Fibroblast of the aortic adventitia (primary cell): ENCODE measurements around the gene DENND1A. TPM values are rescaled to one million over a fixed set of nuclear protein-coding genes. Genes with fewer than 3 reads are reported as not detected.

Source experiments
- DNase-seq: peaks from one replicate; pipeline ENCODE4 v3.0.0-alpha.2; 2010; ENCODE audit warnings: low read depth
- H3K4me3 ChIP-seq: 2 replicates; pipeline ENCODE4 v1.5.1; 2011; ENCODE audit warnings: low read depth, mild to moderate bottlenecking, control low read depth, low read length, moderate library complexity
- total RNA-seq: library from RNA; depleted of rRNA; stranded (reverse); fragments of >200 nt; gene quantifications from 2 replicates; pipeline ENCODE4 v1.2.3, GENCODE V29; 2012; ENCODE audit warnings: low replicate concordance
- TF ChIP-seq, protein P1 (sequence below): IDR thresholded peaks from 2 replicates; pipeline ENCODE4 v1.5.1; 2011; ENCODE audit warnings: mild to moderate bottlenecking, low read length, control low read depth, inconsistent platforms; ENCODE audit not compliant: insufficient read depth

The DENND1A gene
- total RNA-seq, 1 donor = 27.7 TPM

DNA sequence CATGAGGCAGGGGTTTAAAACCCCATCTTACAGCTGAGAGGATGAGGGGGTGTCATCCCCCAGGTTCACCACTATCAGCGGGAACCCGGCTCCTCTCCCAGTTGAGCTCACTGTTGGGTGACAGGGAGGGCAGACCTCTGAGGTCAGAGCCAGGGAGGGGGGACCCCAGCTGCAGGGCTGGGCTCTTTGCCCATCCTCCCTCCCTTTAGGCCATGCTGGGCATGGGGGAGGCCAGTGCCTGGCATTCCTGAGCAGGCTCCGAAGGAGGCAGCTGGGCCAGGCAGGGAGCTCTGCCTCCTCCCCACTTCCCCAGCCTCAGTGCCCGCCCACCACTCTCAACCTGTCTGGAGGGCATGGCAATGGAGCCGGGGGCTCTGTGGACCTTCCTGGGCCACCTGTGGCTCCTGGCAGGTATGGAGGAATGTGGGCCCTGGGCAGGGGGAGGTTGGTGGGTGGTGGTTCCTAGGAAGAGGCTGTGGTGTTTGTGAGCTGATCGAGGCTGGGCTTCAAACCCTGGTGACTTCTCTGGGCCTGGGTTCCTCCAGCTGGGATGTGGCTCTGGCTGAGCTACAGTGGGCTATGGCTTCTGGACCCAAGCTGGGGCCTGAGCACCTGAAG is 561.3 kb downstream of the DENND1A start:
- no peak for DNase-seq

DNA sequence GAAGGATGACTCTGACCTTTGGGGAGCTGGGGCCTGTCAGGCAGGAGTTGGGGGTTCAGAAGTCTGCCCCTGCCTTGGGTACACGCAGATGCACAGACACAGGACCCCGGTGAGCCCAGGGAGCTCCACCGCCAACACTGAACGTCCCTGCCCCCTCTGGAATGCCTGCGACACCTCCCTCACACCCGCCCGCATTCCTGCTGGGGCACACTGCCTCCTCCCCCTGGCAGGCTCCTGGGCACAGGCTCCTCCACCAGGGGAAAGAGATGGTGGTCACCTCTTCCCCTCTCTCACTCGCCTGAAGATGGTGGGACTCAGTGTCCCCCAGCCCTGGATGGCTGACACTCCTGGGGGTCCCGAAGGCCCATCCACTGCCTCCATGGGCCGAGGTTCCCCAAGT is 561.9 kb downstream of the DENND1A start:
- H3K4me3 ChIP-seq = no peak overlapping the region
- no peak for DNase-seq
- TF ChIP-seq, protein P1, sequence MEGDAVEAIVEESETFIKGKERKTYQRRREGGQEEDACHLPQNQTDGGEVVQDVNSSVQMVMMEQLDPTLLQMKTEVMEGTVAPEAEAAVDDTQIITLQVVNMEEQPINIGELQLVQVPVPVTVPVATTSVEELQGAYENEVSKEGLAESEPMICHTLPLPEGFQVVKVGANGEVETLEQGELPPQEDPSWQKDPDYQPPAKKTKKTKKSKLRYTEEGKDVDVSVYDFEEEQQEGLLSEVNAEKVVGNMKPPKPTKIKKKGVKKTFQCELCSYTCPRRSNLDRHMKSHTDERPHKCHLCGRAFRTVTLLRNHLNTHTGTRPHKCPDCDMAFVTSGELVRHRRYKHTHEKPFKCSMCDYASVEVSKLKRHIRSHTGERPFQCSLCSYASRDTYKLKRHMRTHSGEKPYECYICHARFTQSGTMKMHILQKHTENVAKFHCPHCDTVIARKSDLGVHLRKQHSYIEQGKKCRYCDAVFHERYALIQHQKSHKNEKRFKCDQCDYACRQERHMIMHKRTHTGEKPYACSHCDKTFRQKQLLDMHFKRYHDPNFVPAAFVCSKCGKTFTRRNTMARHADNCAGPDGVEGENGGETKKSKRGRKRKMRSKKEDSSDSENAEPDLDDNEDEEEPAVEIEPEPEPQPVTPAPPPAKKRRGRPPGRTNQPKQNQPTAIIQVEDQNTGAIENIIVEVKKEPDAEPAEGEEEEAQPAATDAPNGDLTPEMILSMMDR = no peak

More for the DNA sequence above, 561.3 kb downstream of the DENND1A start:
- TF ChIP-seq, protein P1 = no peak
- H3K4me3 ChIP-seq = no peak overlapping the region

DNA sequence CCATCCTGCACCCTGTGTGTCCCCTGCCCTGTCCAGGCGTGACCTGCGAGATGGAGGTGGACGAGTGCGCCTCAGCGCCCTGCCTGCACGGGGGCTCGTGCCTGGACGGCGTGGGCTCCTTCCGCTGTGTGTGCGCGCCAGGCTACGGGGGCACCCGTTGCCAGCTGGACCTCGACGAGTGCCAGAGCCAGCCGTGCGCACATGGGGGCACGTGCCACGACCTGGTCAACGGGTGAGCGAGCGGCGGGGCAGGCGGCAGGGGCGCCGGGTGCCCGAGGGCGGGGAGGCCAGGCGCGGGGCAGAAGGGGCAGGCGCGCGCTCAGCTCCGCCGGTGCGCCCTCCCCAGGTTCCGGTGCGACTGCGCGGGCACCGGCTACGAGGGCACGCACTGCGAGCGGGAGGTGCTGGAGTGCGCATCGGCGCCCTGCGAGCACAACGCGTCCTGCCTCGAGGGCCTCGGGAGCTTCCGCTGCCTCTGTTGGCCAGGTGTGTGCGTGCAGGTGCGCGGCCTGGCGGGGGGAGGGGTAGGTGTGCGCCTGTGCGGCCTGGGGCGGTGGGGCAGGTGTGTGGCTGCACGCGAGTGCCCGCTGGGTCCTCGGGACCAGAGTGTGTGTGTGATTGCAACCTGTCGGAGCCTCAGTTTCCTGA is 563.9 kb downstream of the DENND1A start:
- no peak overlapping the region for H3K4me3 ChIP-seq
- DNase-seq = no peak
- TF ChIP-seq, protein P1 = no peak

DNA sequence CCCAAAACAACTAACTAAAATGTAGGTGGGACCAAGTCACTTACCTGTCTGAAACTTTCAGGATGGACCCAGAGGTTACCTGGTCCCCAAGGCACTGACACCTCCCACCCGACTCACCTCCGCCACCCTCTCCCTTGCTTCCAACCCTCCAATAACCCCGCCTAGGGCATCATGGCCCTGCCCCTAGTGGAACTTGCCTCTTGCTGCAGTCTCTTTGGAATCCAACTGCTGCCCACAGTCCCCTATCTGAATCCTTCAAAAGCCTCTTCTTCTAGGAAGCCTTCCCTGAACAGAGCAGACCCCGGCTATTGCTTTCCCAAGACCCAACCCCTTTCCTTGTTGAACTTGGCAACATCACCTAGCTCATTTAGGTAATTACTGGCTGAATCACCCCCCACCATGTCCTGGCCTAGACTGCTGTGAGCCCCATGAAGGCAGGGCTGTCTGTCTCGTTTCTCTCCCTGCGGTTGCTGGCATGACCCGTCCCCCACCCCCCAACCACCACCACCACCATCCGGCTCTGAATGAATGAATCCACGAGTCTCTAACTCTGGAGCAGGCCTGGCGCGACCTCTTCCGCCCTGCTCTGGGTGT is 564.5 kb downstream of the DENND1A start:
- TF ChIP-seq, protein P1 = peak; percentile 22
- H3K4me3 ChIP-seq = no peak overlapping the region
- DNase-seq = no peak

DNA sequence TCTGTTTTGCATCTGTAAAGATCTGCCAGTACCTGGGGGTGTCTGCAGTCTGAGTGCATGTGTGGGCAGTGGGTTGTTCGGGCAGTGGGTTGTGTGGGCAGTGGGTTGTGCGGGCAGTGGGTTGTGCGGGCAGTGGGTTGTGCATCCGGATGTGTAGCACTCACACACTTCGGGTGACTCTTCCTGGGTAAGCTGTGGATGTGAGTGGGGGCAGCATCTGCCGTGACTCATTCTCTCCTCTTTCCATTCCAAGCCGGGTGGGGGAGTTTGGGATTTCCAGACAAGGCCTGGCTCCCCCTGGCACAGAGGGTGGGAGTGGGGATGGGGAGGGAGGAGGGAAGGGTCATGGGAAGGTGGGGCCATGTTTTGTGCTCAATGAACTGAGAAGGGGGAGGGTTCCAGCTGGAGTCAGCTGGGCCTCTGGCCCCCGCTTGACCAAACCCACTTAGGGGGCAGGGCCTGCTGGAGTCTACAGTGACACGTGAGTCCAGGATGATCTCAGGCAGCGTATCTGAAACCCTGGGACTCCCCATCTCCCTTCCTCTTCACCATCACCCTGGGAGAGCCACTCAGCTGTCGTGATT is 565.6 kb downstream of the DENND1A start:
- H3K4me3 ChIP-seq = no peak overlapping the region
- TF ChIP-seq, protein P1 = no peak
- DNase-seq = peak; percentile 13

DNA sequence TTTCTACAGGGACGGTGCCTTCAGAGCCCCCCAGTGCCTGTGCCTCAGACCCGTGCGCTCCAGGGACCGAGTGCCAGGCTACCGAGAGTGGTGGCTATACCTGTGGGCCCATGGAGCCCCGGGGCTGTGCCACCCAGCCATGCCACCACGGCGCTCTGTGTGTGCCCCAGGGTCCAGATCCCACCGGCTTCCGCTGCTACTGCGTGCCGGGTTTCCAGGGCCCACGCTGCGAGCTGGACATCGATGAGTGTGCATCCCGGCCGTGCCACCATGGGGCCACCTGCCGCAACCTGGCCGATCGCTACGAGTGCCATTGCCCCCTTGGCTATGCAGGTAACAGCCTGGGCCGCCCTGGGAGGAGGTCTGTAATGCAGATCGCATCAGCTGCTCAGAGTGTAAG is 567.1 kb downstream of the DENND1A start:
- DNase-seq = no peak
- H3K4me3 ChIP-seq = no peak overlapping the region
- TF ChIP-seq, protein P1 = no peak
